H1 (cell line): Measurements from ENCODE around the gene FADS2. TPM values are rescaled to one million over a fixed set of nuclear protein-coding genes. Genes with fewer than 3 reads are reported as not detected.

Experiments used
- CTCF ChIA-PET: fragments of 300-600 bp; sonication (Branson Sonifier 250); formaldehyde crosslinking; loops from one replicate; lab custom pipeline; 2021; ENCODE audit not compliant: partially characterized antibody; lab: Charles Lee
- POLR2A ChIA-PET: fragments of 300-600 bp; sonication (Branson Sonifier 250); formaldehyde crosslinking; loops from one replicate; lab custom pipeline; 2021; ENCODE audit warnings: inconsistent platforms; ENCODE audit not compliant: partially characterized antibody; lab: Charles Lee
- DNase-seq, 2 experiments: peaks; one replicate each; pipeline versions ENCODE4 v3.0.0 to v3.0.0-alpha.2; 2010 to 2022; ENCODE audit warnings: low spot score in 2 of 2, low read depth in 1 of 2, mixed read lengths in 1 of 2
- FAIRE-seq: peaks from 2 replicates; lab custom pipeline; 2011; peaks lifted over from hg19 to GRCh38; lab: Jason Lieb, UNC
- H2AFZ ChIP-seq: 2 replicates; pipeline ENCODE4 v1.8.1; 2012; ENCODE audit warnings: low read length, inconsistent platforms
- H2AK5ac ChIP-seq: 2 replicates; pipeline ENCODE4 v1.6.1; 2013; ENCODE audit warnings: low read depth, low read length
- H2BK120ac ChIP-seq: replicated peaks from 2 replicates; pipeline ENCODE3; 2013; ENCODE audit warnings: low read depth, low read length, inconsistent platforms
- H2BK12ac ChIP-seq: 2 replicates; pipeline ENCODE4 v1.6.1; 2013; ENCODE audit warnings: low read depth, low read length
- H2BK15ac ChIP-seq: 2 replicates; pipeline ENCODE4 v1.6.1; 2013; ENCODE audit warnings: low read length
- H2BK20ac ChIP-seq: 2 replicates; pipeline ENCODE4 v1.6.1; 2013; ENCODE audit warnings: low read length
- H2BK5ac ChIP-seq: 2 replicates; pipeline ENCODE4 v1.6.1; 2013; ENCODE audit warnings: low read depth, low read length
- H3K14ac ChIP-seq: 2 replicates; pipeline ENCODE4 v1.6.1; 2013; ENCODE audit warnings: inconsistent platforms; ENCODE audit not compliant: insufficient read length
- H3K18ac ChIP-seq: 2 replicates; pipeline ENCODE4 v1.6.1; 2013; ENCODE audit warnings: low read length; ENCODE audit errors: extremely low read depth
- H3K23ac ChIP-seq: 2 replicates; pipeline ENCODE4 v1.6.1; 2013; ENCODE audit warnings: inconsistent platforms; ENCODE audit not compliant: insufficient read length
- H3K23me2 ChIP-seq: 2 replicates; pipeline ENCODE4 v1.6.1; 2013; ENCODE audit warnings: low read depth, low read length
- H3K27ac ChIP-seq: 2 replicates; pipeline ENCODE4 v1.6.1; 2011; ENCODE audit warnings: low read depth, low read length, inconsistent platforms
- H3K27me3 ChIP-seq, 4 experiments: replicated peaks in 1 of 4; 1 replicate in 1 of 4; 2 replicates in 3 of 4; pipeline versions ENCODE4 v1.6.1 to v1.8.1; 2011 to 2013; ENCODE audit warnings: low read length in 3 of 4, mild to moderate bottlenecking in 3 of 4, inconsistent platforms in 2 of 4, mixed read lengths in 2 of 4, moderate library complexity in 1 of 4; ENCODE audit not compliant: control insufficient read depth in 3 of 4, insufficient read depth in 3 of 4; ENCODE audit errors: extremely low read depth in 1 of 4
- H3K36me3 ChIP-seq, 4 experiments: 2 replicates each; pipeline versions ENCODE4 v1.6.1 to v1.8.1; 2011 to 2013; ENCODE audit warnings: mild to moderate bottlenecking in 4 of 4, low read length in 3 of 4, moderate library complexity in 2 of 4, control low read depth in 1 of 4, inconsistent platforms in 1 of 4; ENCODE audit not compliant: insufficient read depth in 4 of 4, control insufficient read depth in 2 of 4
- H3K4ac ChIP-seq: replicated peaks from 2 replicates; pipeline ENCODE3; 2013; ENCODE audit warnings: low read length, low read depth, mixed read lengths, inconsistent platforms; ENCODE audit not compliant: insufficient read length
- H3K4me1 ChIP-seq, 4 experiments: replicated peaks in 1 of 4; 1 replicate in 1 of 4; 2 replicates in 3 of 4; pipeline versions ENCODE4 v1.6.1 to v1.8.1; 2011 to 2013; ENCODE audit warnings: low read length in 3 of 4, inconsistent platforms in 2 of 4, mixed read lengths in 1 of 4; ENCODE audit not compliant: insufficient read depth in 4 of 4, control insufficient read depth in 3 of 4
- H3K4me2 ChIP-seq, 2 experiments: 2 replicates each; pipeline versions ENCODE4 v1.6.1 to v1.8.1; 2011 to 2013; ENCODE audit warnings: low read depth in 2 of 2, low read length in 2 of 2, control low read depth in 1 of 2, inconsistent platforms in 1 of 2, mild to moderate bottlenecking in 1 of 2; ENCODE audit not compliant: insufficient read depth in 1 of 2
- H3K4me3 ChIP-seq, 4 experiments: fragments of 200-600, 300-600 bp in 1 of 4; sonication (generic), shearing (Covaris generic), sonication (Bioruptor Twin) in 1 of 4; 2 replicates each; pipeline versions ENCODE4 v1.5.1 to v1.8.1; 2011 to 2016; ENCODE audit warnings: low read length in 4 of 4, low read depth in 3 of 4, control low read depth in 2 of 4, inconsistent platforms in 2 of 4, mild to moderate bottlenecking in 2 of 4, mixed read lengths in 1 of 4, moderate library complexity in 1 of 4; ENCODE audit not compliant: insufficient read depth in 2 of 4; ENCODE audit errors: extremely low read depth in 1 of 4
- H3K56ac ChIP-seq: replicated peaks from 2 replicates; pipeline ENCODE3; 2013; ENCODE audit warnings: low read depth, mild to moderate bottlenecking, mixed read lengths, low read length, inconsistent platforms; ENCODE audit not compliant: insufficient read length
- H3K79me1 ChIP-seq: 2 replicates; pipeline ENCODE4 v1.6.1; 2013; ENCODE audit warnings: low read depth, low read length, control low read depth
- H3K79me2 ChIP-seq, 2 experiments: 2 replicates each; pipeline versions ENCODE4 v1.6.1 to v1.8.1; 2012 to 2013; ENCODE audit warnings: low read length in 2 of 2, mild to moderate bottlenecking in 2 of 2, inconsistent platforms in 1 of 2; ENCODE audit not compliant: insufficient read depth in 2 of 2, control insufficient read depth in 1 of 2
- H3K9ac ChIP-seq, 4 experiments: replicated peaks in 1 of 4; 1 replicate in 1 of 4; 2 replicates in 3 of 4; pipeline versions ENCODE4 v1.6.1 to v1.8.1; 2011 to 2013; ENCODE audit warnings: low read depth in 3 of 4, low read length in 3 of 4, control low read depth in 2 of 4, mild to moderate bottlenecking in 2 of 4, moderate library complexity in 2 of 4, inconsistent platforms in 1 of 4; ENCODE audit errors: extremely low read depth in 1 of 4
- H3K9me3 ChIP-seq, 2 experiments: 2 replicates each; pipeline versions ENCODE4 v1.6.1 to v1.8.1; 2012 to 2013; ENCODE audit warnings: mild to moderate bottlenecking in 2 of 2, moderate library complexity in 2 of 2, control low read depth in 1 of 2, inconsistent platforms in 1 of 2, low read depth in 1 of 2, low read length in 1 of 2, mixed read lengths in 1 of 2; ENCODE audit not compliant: insufficient read depth in 2 of 2
- H4K20me1 ChIP-seq, 2 experiments: replicated peaks in 1 of 2; 2 replicates each; pipeline versions ENCODE3 to v1.8.1; 2011 to 2013; ENCODE audit warnings: inconsistent platforms in 2 of 2, low read length in 2 of 2, mild to moderate bottlenecking in 1 of 2; ENCODE audit not compliant: insufficient read depth in 2 of 2, control insufficient read depth in 1 of 2
- H4K5ac ChIP-seq: 2 replicates; pipeline ENCODE4 v1.6.1; 2013; ENCODE audit warnings: low read length, low read depth, mixed read lengths, inconsistent platforms; ENCODE audit not compliant: insufficient read length
- H4K8ac ChIP-seq: 2 replicates; pipeline ENCODE4 v1.8.0; 2013; ENCODE audit warnings: mild to moderate bottlenecking, moderate library complexity, low read length, inconsistent platforms; ENCODE audit not compliant: insufficient read depth; ENCODE audit errors: extremely low read depth
- H4K91ac ChIP-seq: replicated peaks from 2 replicates; pipeline ENCODE3; 2013; ENCODE audit warnings: low read length, mixed read lengths, inconsistent platforms; ENCODE audit not compliant: insufficient read length
- ATF3 ChIP-seq: IDR thresholded peaks from 2 replicates; pipeline ENCODE4 v1.6.1; 2011; ENCODE audit warnings: low read depth, mild to moderate bottlenecking, low read length; ENCODE audit not compliant: insufficient read depth
- EP300 ChIP-seq, 2 experiments: IDR thresholded peaks; 1 replicate in 1 of 2; 2 replicates in 1 of 2; pipeline ENCODE4 v1.6.1; 2011 to 2012; ENCODE audit warnings: low read depth in 2 of 2, low read length in 2 of 2, mild to moderate bottlenecking in 2 of 2, borderline replicate concordance in 1 of 2, inconsistent platforms in 1 of 2, moderate library complexity in 1 of 2
- GTF2F1 ChIP-seq: IDR thresholded peaks from 2 replicates; pipeline ENCODE4 v1.6.1; 2012; ENCODE audit warnings: low read depth, low read length, improper control_type of control experiment, borderline replicate concordance
- HDAC2 ChIP-seq, 2 experiments: fragments of 300-600 bp in 1 of 2; sonication (generic) in 1 of 2; IDR thresholded peaks; 2 replicates each; pipeline ENCODE4 v1.6.1; 2011 to 2012; ENCODE audit warnings: low read depth in 2 of 2, low read length in 2 of 2, mild to moderate bottlenecking in 2 of 2, moderate library complexity in 2 of 2, borderline replicate concordance in 1 of 2, inconsistent platforms in 1 of 2
- JUND ChIP-seq: IDR thresholded peaks from 2 replicates; pipeline ENCODE4 v1.6.1; 2011; ENCODE audit warnings: mild to moderate bottlenecking, improper control_type of control experiment, low read length
- MAX ChIP-seq: IDR thresholded peaks from 2 replicates; pipeline ENCODE4 v1.6.1; 2012; ENCODE audit warnings: inconsistent platforms
- RFX5 ChIP-seq: IDR thresholded peaks from 2 replicates; pipeline ENCODE4 v1.6.1; 2011; ENCODE audit warnings: low read depth, low read length, improper control_type of control experiment, borderline replicate concordance
- USF2 ChIP-seq: IDR thresholded peaks from 2 replicates; pipeline ENCODE4 v1.6.1; 2011; ENCODE audit warnings: low read length, improper control_type of control experiment
- WGBS, 2 experiments: shearing (Covaris generic) in 1 of 2; methylation state at CpG; one replicate each; pipeline versions ENCODE4 v1.1.6 to v1.1.7; 2013 to 2015; ENCODE audit warnings: low lambda C conversion rate in 2 of 2, mixed read lengths in 2 of 2, inconsistent platforms in 1 of 2, low coverage in 1 of 2, missing lambda C conversion rate in 1 of 2; ENCODE audit not compliant: insufficient replicate concordance in 2 of 2, insufficient coverage in 1 of 2, insufficient read length in 1 of 2; ENCODE audit errors: extremely low coverage in 1 of 2, missing lambda C conversion rate in 1 of 2; 5-methylcytosine and 5-hydroxymethylcytosine counted together
- polyA plus RNA-seq, 7 experiments: library from polyadenylated mRNA; depleted of rRNA in 3 of 7; stranded (reverse) in 5 of 7; unstranded in 2 of 7; fragments of >200 nt in 5 of 7; fragments of 200-250 nt in 2 of 7; gene quantifications; 1 replicate in 5 of 7; 2 replicates in 1 of 7; 4 replicates in 1 of 7; pipeline versions ENCODE4 v1.2.1 to v1.2.3, GENCODE V29; 2011 to 2013; ENCODE audit warnings: missing spikeins in 2 of 7, mixed read lengths in 2 of 7
- total RNA-seq: library from RNA; stranded (reverse); fragmentation: NEBNext Ultra II Directional; extraction: Animal tissue kit (Norgen Biotek cat#: 25700); gene quantifications from 2 replicates; pipeline ENCODE4 v1.2.1, GENCODE V29; 2021

FADS2 gene
- total and polyA plus RNA-seq, 2 of the 8 experiments (the other 6 are each of a cell fraction or from before 2014, with no cell fraction given): 499 to 701 TPM

- H3K4me2 ChIP-seq: no peak overlapping the region
- H3K4me3 ChIP-seq: no peak overlapping the region
- peaks cover under 1% of the 10 kb centered on the region; the same call in 1 of the 2 replicates for H3K23me2 ChIP-seq
- POLR2A ChIA-PET: interaction anchor here (1.9 kb wide), 1 partner anchor 11 kb away, joined by 5 read pairs; no protein-coding TSS in a partner anchor
- H2BK15ac ChIP-seq: no peak overlapping the region
- no peak overlapping the region for H4K8ac ChIP-seq
- H3K23ac ChIP-seq: no peak overlapping the region
- no peak overlapping the region for H3K18ac ChIP-seq
- no peak for DNase-seq
- H3K79me2 ChIP-seq: no peaks in the 10 kb centered on the region
- no peak overlapping the region for H3K27ac ChIP-seq
- no peak overlapping the region for H4K91ac ChIP-seq
- H3K4ac ChIP-seq: no peak overlapping the region
- H2BK20ac ChIP-seq: no peak overlapping the region
- no peaks in the 10 kb centered on the region for H3K9me3 ChIP-seq
- no peaks in the 10 kb centered on the region for H4K20me1 ChIP-seq
- 0 out of 2 replicates have a peak overlapping the region, but pooled peaks have one; percentile 24 for H2BK5ac ChIP-seq
- no peak for FAIRE-seq
- no peak overlapping the region for H2AK5ac ChIP-seq
- peaks cover 0 to 6% (median 4%) of the 10 kb centered on the region in 4 experiments; a peak in 4 of 7 replicates for H3K27me3 ChIP-seq
- H3K9ac ChIP-seq: no peak overlapping the region
- no peak overlapping the region for H3K14ac ChIP-seq
- H3K4me1 ChIP-seq: peaks cover 0 to 17% (median 10%) of the 10 kb centered on the region in 4 experiments; a peak in 6 of 7 replicates
- H3K36me3 ChIP-seq: no peaks in the 10 kb centered on the region
- no peak overlapping the region for H2BK120ac ChIP-seq
- H4K5ac ChIP-seq: no peak overlapping the region
- H2BK12ac ChIP-seq: no peak overlapping the region
- 86% methylated on average over 17 of the region's 17 CpGs; no CpG with 5 or more reads in 1 of the 2 experiments for WGBS, 2 experiments
- no peaks in the 10 kb centered on the region for H3K79me1 ChIP-seq
- H3K56ac ChIP-seq: no peak overlapping the region
- CTCF ChIA-PET: interaction anchor here (0.8 to 11.1 kb wide), 3 partner anchors 11 to 36 kb away, joined by 3 to 202 read pairs (median 23); no protein-coding TSS in a partner anchor
- H2AFZ ChIP-seq: no peak overlapping the region
- TF ChIP-seq HDAC2 (IDR thresholded peaks at IDR 0.05; ENCODE audit: borderline replicate concordance in 1 of 2, low read depth in 2 of 2, low read length in 2 of 2) (no peak), GTF2F1 (no peak), ATF3 (no peak), JUND (no peak), MAX (no peak), USF2 (no peak), RFX5 (no peak), EP300 (IDR thresholded peaks at IDR 0.05; ENCODE audit: borderline replicate concordance in 1 of 2, low read depth in 2 of 2, low read length in 2 of 2) (no peak)
Measured at GRCh38 chr11:61911701-61912529, 83.8 kb downstream of the FADS2 start.
